ENCODE measurements around the gene TOLLIP. TPM values are rescaled to one million over a fixed set of nuclear protein-coding genes. Genes with fewer than 3 reads are reported as not detected.

TOLLIP gene
- total RNA-seq, 1 donor from 2014 or later: 58.4 TPM

- no peaks in the 10 kb centered on the region for H3K4me1 Mint-ChIP-seq (ENCODE audit: low read depth)
- H3K9me3 Mint-ChIP-seq (ENCODE audit: low read depth): no peaks in the 10 kb centered on the region
- H3K36me3 Mint-ChIP-seq (ENCODE audit: low read depth): no peaks in the 10 kb centered on the region
- H3K27ac Mint-ChIP-seq (ENCODE audit: unreplicated experiment): no peak overlapping the region
- TF ChIP-seq, protein P1, sequence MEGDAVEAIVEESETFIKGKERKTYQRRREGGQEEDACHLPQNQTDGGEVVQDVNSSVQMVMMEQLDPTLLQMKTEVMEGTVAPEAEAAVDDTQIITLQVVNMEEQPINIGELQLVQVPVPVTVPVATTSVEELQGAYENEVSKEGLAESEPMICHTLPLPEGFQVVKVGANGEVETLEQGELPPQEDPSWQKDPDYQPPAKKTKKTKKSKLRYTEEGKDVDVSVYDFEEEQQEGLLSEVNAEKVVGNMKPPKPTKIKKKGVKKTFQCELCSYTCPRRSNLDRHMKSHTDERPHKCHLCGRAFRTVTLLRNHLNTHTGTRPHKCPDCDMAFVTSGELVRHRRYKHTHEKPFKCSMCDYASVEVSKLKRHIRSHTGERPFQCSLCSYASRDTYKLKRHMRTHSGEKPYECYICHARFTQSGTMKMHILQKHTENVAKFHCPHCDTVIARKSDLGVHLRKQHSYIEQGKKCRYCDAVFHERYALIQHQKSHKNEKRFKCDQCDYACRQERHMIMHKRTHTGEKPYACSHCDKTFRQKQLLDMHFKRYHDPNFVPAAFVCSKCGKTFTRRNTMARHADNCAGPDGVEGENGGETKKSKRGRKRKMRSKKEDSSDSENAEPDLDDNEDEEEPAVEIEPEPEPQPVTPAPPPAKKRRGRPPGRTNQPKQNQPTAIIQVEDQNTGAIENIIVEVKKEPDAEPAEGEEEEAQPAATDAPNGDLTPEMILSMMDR (IDR thresholded peaks at IDR 0.05): no peak
- DNase-seq (ENCODE audit: low spot score): no peak
- H3K4me3 Mint-ChIP-seq (ENCODE audit: unreplicated experiment): no peak overlapping the region
- H3K27me3 Mint-ChIP-seq (ENCODE audit: low read depth): peaks cover 35% of the 10 kb centered on the region
Observed at GRCh38 chr11:1346669-1347390, 37.4 kb upstream of the TOLLIP start.

DNA sequence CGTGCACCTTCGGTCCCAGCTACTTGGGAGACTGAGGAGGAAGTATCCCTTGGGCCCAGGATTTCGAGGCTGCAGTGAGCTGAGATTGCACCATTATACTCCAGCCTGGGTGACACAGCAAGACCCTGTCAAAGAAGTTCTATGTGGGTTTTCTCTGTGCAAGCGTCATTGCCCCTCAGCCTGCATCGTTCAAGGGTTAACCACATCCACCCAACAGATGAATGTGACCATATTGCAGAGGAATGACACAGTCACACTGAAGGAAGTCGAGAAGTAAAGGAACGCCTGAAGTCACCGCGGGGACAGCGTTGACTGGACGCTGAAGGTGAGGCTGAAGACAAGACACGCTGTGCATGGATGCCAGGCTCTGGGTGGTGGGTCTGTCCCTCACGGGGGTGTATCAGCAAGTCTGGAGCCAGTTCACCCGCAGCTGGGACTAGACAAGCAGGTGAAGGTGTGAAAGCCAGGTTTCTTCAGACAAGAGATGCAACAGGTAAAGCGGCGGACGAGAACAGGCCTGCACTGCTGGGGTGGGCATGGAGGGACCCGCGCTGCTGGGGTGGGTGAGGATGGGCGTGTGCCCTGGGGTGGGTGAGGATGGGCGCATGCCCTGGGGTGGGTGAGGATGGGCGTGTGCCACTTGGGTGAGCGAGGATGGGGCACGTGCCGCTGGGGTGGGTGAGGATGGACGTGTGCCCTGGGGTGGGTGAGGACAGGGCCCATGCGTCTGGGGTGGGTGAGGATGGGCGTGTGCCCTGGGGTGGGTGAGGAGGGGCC is 36.5 kb upstream of the TOLLIP start:
- no peaks in the 10 kb centered on the region for H3K36me3 Mint-ChIP-seq (ENCODE audit: low read depth)
- DNase-seq (ENCODE audit: low spot score): no peak
- no peaks in the 10 kb centered on the region for H3K9me3 Mint-ChIP-seq (ENCODE audit: low read depth)
- H3K4me1 Mint-ChIP-seq (ENCODE audit: low read depth): no peaks in the 10 kb centered on the region
- no peak overlapping the region for H3K4me3 Mint-ChIP-seq (ENCODE audit: unreplicated experiment)
- TF ChIP-seq, protein P1 (IDR thresholded peaks at IDR 0.05): no peak
- H3K27ac Mint-ChIP-seq (ENCODE audit: unreplicated experiment): no peak overlapping the region
- peaks cover 29% of the 10 kb centered on the region for H3K27me3 Mint-ChIP-seq (ENCODE audit: low read depth)

- Mint-ChIP-seq H3K27ac (ENCODE audit: unreplicated experiment) (no peak overlapping the region), H3K4me3 (ENCODE audit: unreplicated experiment) (no peak overlapping the region), H3K36me3 (ENCODE audit: low read depth) (no peaks in the 10 kb centered on the region), H3K4me1 (ENCODE audit: low read depth) (no peaks in the 10 kb centered on the region), H3K27me3 (ENCODE audit: low read depth) (peaks cover 22% of the 10 kb centered on the region), H3K9me3 (ENCODE audit: low read depth) (no peaks in the 10 kb centered on the region)
- no peak for DNase-seq (ENCODE audit: low spot score)
- TF ChIP-seq, protein P1 (IDR thresholded peaks at IDR 0.05): no peak
Observed at GRCh38 chr11:1344056-1344635, 34.7 kb upstream of the TOLLIP start.

- peaks cover 19% of the 10 kb centered on the region for H3K27me3 Mint-ChIP-seq (ENCODE audit: low read depth)
- H3K4me1 Mint-ChIP-seq (ENCODE audit: low read depth): no peaks in the 10 kb centered on the region
- no peak for DNase-seq (ENCODE audit: low spot score)
- TF ChIP-seq, protein P1 (IDR thresholded peaks at IDR 0.05): no peak
- H3K9me3 Mint-ChIP-seq (ENCODE audit: low read depth): no peaks in the 10 kb centered on the region
- no peak overlapping the region for H3K27ac Mint-ChIP-seq (ENCODE audit: unreplicated experiment)
- no peaks in the 10 kb centered on the region for H3K36me3 Mint-ChIP-seq (ENCODE audit: low read depth)
- no peak overlapping the region for H3K4me3 Mint-ChIP-seq (ENCODE audit: unreplicated experiment)
Observed at GRCh38 chr11:1343391-1344055, 34.1 kb upstream of the TOLLIP start.

DNA sequence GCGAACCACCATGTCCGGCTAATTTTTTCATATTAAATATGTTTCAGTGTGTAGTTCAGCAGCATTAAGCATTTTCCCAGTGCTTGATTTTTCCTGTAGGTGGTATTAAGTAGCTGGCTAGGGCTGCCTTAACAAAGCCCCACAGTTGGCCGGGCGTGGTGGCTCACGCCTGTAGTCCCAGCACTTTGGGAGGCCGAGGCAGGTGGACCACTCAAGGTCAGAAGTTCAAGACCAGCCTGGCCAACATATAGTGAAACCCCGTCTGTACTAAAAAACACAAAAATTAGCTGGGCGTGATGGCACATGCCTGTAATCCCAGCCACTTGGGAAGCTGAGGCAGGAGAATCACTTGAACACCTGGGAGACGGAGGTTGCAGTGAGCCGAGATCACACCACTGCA is 33.5 kb upstream of the TOLLIP start:
- DNase-seq (ENCODE audit: low spot score): no peak
- Mint-ChIP-seq H3K27me3 (ENCODE audit: low read depth) (peaks cover 17% of the 10 kb centered on the region), H3K9me3 (ENCODE audit: low read depth) (no peaks in the 10 kb centered on the region), H3K27ac (ENCODE audit: unreplicated experiment) (no peak overlapping the region), H3K4me3 (ENCODE audit: unreplicated experiment) (no peak overlapping the region), H3K36me3 (ENCODE audit: low read depth) (no peaks in the 10 kb centered on the region), H3K4me1 (ENCODE audit: low read depth) (peaks cover under 1% of the 10 kb centered on the region)
- TF ChIP-seq, protein P1 (IDR thresholded peaks at IDR 0.05): no peak
